ENCODE measurements around the gene STX18. TPM values are rescaled to one million over a fixed set of nuclear protein-coding genes. Genes with fewer than 3 reads are reported as not detected.
A peak's percentile ranks its signal among the peaks of the same experiment; 100 is the strongest.

Gene STX18
- total and polyA plus RNA-seq, 2 donors (not counting 3 experiments of a cell fraction or from before 2014, with no cell fraction given): 30.7 to 31.2 TPM

DNA sequence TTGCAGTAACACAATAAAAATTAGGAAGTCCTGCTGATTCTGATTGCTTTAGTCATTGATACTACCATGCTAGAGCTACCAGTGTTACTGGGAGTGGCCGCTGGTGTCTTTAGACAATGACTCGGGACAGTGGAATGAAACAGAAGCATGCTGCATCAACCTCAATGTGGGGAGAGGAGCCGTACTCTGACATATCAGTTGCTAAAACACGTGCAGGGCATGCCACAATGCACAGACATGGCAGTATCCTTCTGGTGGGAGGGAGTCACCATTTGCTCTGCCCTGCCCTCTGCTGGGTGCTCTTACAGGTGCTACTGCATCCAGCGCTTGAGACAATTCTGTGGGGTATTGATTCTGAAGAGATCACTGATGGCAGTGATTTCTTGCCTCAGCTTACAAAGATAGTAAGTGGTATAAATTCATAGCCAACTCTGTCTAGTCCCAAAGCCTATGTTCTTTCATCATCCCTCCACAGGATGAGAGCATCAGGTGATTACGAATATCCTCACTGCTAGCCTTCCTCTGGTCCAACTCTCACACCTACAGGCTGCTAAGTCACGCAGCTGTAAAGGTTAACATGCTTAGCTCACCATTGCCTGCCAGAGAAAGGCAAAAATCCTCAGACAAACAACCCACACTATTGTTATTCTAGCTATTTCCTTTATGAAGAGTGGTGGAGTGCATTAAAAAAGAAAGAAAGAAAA lies 111.2 kb downstream of the STX18 start:
- no peak overlapping the region for H2AFZ ChIP-seq (ENCODE audit: low read depth, low read length)
- H3K79me2 ChIP-seq (ENCODE audit: control insufficient read depth, insufficient read depth, low read length): no peaks in the 10 kb centered on the region
- H3K4me1 ChIP-seq (ENCODE audit: control insufficient read depth, extremely low read depth, insufficient read depth, low read length): peaks cover 4% of the 10 kb centered on the region
- no peak for TF ChIP-seq EZH2 (IDR thresholded peaks at IDR 0.05; ENCODE audit: borderline replicate concordance, low read depth, low read length, severe bottlenecking)
- TF ChIP-seq POLR2A (IDR thresholded peaks at IDR 0.05; ENCODE audit: low read depth, low read length): no peak
- no peak for TF ChIP-seq GATA2 (IDR thresholded peaks at IDR 0.05; ENCODE audit: insufficient read depth, insufficient read length, low read depth, low read length)
- no peak for TF ChIP-seq MYC (IDR thresholded peaks at IDR 0.05; ENCODE audit: low read depth, low read length)
- TF ChIP-seq, protein P1, sequence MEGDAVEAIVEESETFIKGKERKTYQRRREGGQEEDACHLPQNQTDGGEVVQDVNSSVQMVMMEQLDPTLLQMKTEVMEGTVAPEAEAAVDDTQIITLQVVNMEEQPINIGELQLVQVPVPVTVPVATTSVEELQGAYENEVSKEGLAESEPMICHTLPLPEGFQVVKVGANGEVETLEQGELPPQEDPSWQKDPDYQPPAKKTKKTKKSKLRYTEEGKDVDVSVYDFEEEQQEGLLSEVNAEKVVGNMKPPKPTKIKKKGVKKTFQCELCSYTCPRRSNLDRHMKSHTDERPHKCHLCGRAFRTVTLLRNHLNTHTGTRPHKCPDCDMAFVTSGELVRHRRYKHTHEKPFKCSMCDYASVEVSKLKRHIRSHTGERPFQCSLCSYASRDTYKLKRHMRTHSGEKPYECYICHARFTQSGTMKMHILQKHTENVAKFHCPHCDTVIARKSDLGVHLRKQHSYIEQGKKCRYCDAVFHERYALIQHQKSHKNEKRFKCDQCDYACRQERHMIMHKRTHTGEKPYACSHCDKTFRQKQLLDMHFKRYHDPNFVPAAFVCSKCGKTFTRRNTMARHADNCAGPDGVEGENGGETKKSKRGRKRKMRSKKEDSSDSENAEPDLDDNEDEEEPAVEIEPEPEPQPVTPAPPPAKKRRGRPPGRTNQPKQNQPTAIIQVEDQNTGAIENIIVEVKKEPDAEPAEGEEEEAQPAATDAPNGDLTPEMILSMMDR (IDR thresholded peaks at IDR 0.05; ENCODE audit: extremely low read depth in 1 of 2, insufficient read depth in 1 of 2, low read depth in 1 of 2, low read length in 2 of 2): peak; percentile 73 to 74
- TF ChIP-seq FOS (IDR thresholded peaks at IDR 0.05; ENCODE audit: borderline replicate concordance, insufficient read depth, low read length): peak; percentile 21
- no peak for TF ChIP-seq POLR2AphosphoS5 (IDR thresholded peaks at IDR 0.05; ENCODE audit: insufficient read depth, low read depth, low read length)
- TF ChIP-seq JUN (IDR thresholded peaks at IDR 0.05; ENCODE audit: borderline replicate concordance, insufficient read depth, insufficient read length, low read depth): no peak
- TF ChIP-seq, protein P2, sequence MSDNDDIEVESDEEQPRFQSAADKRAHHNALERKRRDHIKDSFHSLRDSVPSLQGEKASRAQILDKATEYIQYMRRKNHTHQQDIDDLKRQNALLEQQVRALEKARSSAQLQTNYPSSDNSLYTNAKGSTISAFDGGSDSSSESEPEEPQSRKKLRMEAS (IDR thresholded peaks at IDR 0.05; ENCODE audit: insufficient read depth, insufficient read length): no peak
- H3K4me2 ChIP-seq (ENCODE audit: insufficient read depth, low read length): no peak overlapping the region
- no peak overlapping the region for H3K9ac ChIP-seq (replicated peaks; ENCODE audit: extremely low read depth, insufficient read depth, low read length)
- CTCF ChIA-PET: interaction anchor here (1.0 to 3.0 kb wide), 10 partner anchors 8 to 179 kb away, joined by 3 to 21 read pairs (median 3); no protein-coding TSS in a partner anchor
- no peak overlapping the region for H3K27ac ChIP-seq (ENCODE audit: insufficient read depth, low read depth, low read length)
- peak; percentile 50 for DNase-seq (ENCODE audit: low read depth, low spot score)
- no peaks in the 10 kb centered on the region for H4K20me1 ChIP-seq (replicated peaks; ENCODE audit: control insufficient read depth, extremely low read depth, insufficient read depth, low read length)
- intact Hi-C loops (cut with micrococcal nuclease): loop anchor here (1.0 to 10.0 kb wide), 3 partner anchors 170 to 446 kb away; no protein-coding TSS in a partner anchor
- POLR2A ChIA-PET: no interaction called here
- no peaks in the 10 kb centered on the region for H3K27me3 ChIP-seq (ENCODE audit: control insufficient read depth in 2 of 2, insufficient read depth in 2 of 2, low read length in 2 of 2)
- H3K4me3 ChIP-seq (replicated peaks in 1 of 3; ENCODE audit: insufficient read depth in 1 of 3, low read depth in 1 of 3, low read length in 3 of 3): no peak overlapping the region
- H3K9me3 ChIP-seq (replicated peaks; ENCODE audit: control insufficient read depth, insufficient read depth, low read length): no peaks in the 10 kb centered on the region
- no TSS peak for BruUV-seq (replicated peaks)
- no peaks in the 10 kb centered on the region for H3K9me1 ChIP-seq (replicated peaks; ENCODE audit: control insufficient read depth, extremely low read depth, insufficient read depth, low read length)
- dilution Hi-C loops (cut with MboI; ENCODE audit: extremely low pct_ligation_motif_present, low sequenced_read_pairs): no loop called here
- peak; percentile 65 for FAIRE-seq
- peaks cover 0 to 7% of the 10 kb centered on the region in 2 experiments for H3K36me3 ChIP-seq (ENCODE audit: control insufficient read depth in 2 of 2, extremely low read depth in 1 of 2, insufficient read depth in 2 of 2, low read length in 2 of 2)
